ENCODE data around the gene CFAP74. TPM values are rescaled to one million over a fixed set of nuclear protein-coding genes. Genes with fewer than 3 reads are reported as not detected.

Gene CFAP74
- total RNA-seq, 1 experiment from 2014 or later: 0.28 TPM

DNA sequence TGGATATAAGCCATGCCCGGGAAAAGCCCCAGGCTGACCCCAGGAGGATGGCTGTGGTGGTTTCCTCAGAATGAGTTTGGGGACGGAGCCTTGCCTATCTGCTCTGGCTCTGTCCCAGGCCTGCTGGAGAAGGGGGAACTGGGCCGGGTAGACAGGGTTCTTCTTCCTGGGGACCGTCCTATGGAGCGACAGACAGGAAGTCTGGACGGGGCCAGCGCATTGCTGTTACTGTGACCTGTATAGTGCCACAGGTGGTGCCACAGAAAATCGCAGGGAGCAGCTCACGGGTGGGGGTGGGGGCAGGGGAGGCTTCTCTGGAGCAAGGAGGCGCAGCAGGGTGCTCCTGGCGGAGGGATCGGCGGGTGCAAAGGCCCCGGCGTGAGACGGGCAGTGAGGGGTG lies 36.4 kb downstream of the CFAP74 start:
- H4K20me1 ChIP-seq (ENCODE audit: control insufficient read depth, insufficient read depth, insufficient read length): no peaks in the 10 kb centered on the region
- DNase-seq: no peak
- no peak overlapping the region for H3K4ac ChIP-seq (ENCODE audit: low read depth, low read length)
- H3K4me1 ChIP-seq (ENCODE audit: insufficient read depth, low read length): no peaks in the 10 kb centered on the region
- H3K56ac ChIP-seq (ENCODE audit: insufficient read length, low read depth, low read length): no peak overlapping the region
- H2AK5ac ChIP-seq (ENCODE audit: insufficient read length, low read length): no peak overlapping the region
- no peak overlapping the region for H4K8ac ChIP-seq (replicated peaks; ENCODE audit: insufficient read length, low read depth, low read length)
- no peak overlapping the region for H3K23ac ChIP-seq (ENCODE audit: insufficient read length, low read depth, low read length)
- H2BK20ac ChIP-seq (ENCODE audit: low read depth, low read length, poor library complexity, severe bottlenecking): no peak overlapping the region
- no peaks in the 10 kb centered on the region for H3K23me2 ChIP-seq (ENCODE audit: insufficient read length, low read depth, low read length, poor library complexity, severe bottlenecking)
- no peaks in the 10 kb centered on the region for H3K79me2 ChIP-seq (ENCODE audit: insufficient read depth, low read length)
- H3K27ac ChIP-seq (ENCODE audit: insufficient read length, low read depth, low read length): no peak overlapping the region
- H2AFZ ChIP-seq (ENCODE audit: low read length): no peak overlapping the region
- H3K27me3 ChIP-seq (ENCODE audit: insufficient read depth, low read length): no peaks in the 10 kb centered on the region
- H2BK120ac ChIP-seq (ENCODE audit: low read depth, low read length, poor library complexity, severe bottlenecking): no peak overlapping the region
- no peaks in the 10 kb centered on the region for H3K79me1 ChIP-seq (ENCODE audit: insufficient read depth, low read depth, low read length, poor library complexity, severe bottlenecking)
- TF ChIP-seq, protein P1, sequence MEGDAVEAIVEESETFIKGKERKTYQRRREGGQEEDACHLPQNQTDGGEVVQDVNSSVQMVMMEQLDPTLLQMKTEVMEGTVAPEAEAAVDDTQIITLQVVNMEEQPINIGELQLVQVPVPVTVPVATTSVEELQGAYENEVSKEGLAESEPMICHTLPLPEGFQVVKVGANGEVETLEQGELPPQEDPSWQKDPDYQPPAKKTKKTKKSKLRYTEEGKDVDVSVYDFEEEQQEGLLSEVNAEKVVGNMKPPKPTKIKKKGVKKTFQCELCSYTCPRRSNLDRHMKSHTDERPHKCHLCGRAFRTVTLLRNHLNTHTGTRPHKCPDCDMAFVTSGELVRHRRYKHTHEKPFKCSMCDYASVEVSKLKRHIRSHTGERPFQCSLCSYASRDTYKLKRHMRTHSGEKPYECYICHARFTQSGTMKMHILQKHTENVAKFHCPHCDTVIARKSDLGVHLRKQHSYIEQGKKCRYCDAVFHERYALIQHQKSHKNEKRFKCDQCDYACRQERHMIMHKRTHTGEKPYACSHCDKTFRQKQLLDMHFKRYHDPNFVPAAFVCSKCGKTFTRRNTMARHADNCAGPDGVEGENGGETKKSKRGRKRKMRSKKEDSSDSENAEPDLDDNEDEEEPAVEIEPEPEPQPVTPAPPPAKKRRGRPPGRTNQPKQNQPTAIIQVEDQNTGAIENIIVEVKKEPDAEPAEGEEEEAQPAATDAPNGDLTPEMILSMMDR (conservative IDR thresholded peaks at IDR 0.05): no peak
- H3K9ac ChIP-seq (ENCODE audit: extremely low read depth, insufficient read length, low read length): no peak overlapping the region
- H3K18ac ChIP-seq (ENCODE audit: insufficient read length, low read depth, low read length): no peak overlapping the region
- no peak overlapping the region for H3K14ac ChIP-seq (ENCODE audit: insufficient read depth, low read length)
- no peak overlapping the region for H3K4me2 ChIP-seq (ENCODE audit: insufficient read depth, insufficient read length, low read length)
- no peak overlapping the region for H2BK12ac ChIP-seq (ENCODE audit: insufficient read length, low read depth, low read length)
- H3K9me3 Mint-ChIP-seq: peaks cover 8 to 10% of the 10 kb centered on the region in 2 experiments; a peak in 3 of 5 replicates
- no peak overlapping the region for H4K91ac ChIP-seq (ENCODE audit: insufficient read length, low read depth, low read length)
- no peak overlapping the region for H3K27ac Mint-ChIP-seq
- no peak overlapping the region for H3K4me3 Mint-ChIP-seq
- H2BK15ac ChIP-seq (ENCODE audit: low read depth, low read length): no peak overlapping the region
- no peaks in the 10 kb centered on the region; a peak in 2 of 7 replicates for H3K36me3 Mint-ChIP-seq (ENCODE audit: insufficient read depth in 1 of 3, low read depth in 3 of 3)
- H2BK5ac ChIP-seq (ENCODE audit: insufficient read length, low read length): no peak overlapping the region
- peaks cover 1% of the 10 kb centered on the region for H3K27me3 Mint-ChIP-seq (ENCODE audit: low read depth)
- no peaks in the 10 kb centered on the region for H3K9me3 ChIP-seq (ENCODE audit: control insufficient read depth, low read depth, low read length)
- H3K4me1 Mint-ChIP-seq: 0 out of 4 replicates have a peak, but pooled peaks cover 0 to 2% of the 10 kb centered on the region in 2 experiments
- WGBS (ENCODE audit: extremely low coverage, insufficient read length, low lambda C conversion rate): no CpG with 5 or more reads among the region's 16 CpGs
- no peak overlapping the region for H4K5ac ChIP-seq (ENCODE audit: insufficient read length, low read depth, low read length)
- no peak overlapping the region for H3T11ph ChIP-seq (ENCODE audit: low read length)
